ENCODE results near the gene ING4. TPM values are rescaled to one million over a fixed set of nuclear protein-coding genes. Genes with fewer than 3 reads are reported as not detected.

ING4 gene
- total RNA-seq, 1 donor from 2014 or later: 38.0 TPM

- DNase-seq: no peak
- no peaks in the 10 kb centered on the region for H3K9me3 ChIP-seq
- intact Hi-C loops (cut with DNase I): no loop called here
Measured at GRCh38 chr12:6676962-6677361, 14.0 kb upstream of the ING4 start.

GRCh38 chr12:6672143-6672542, 9.2 kb upstream of the ING4 start:
- TF ChIP-seq CTCF (IDR thresholded peaks at IDR 0.05): no peak
- ATAC-seq (no peak), DNase-seq (no peak)
- Histone ChIP-seq H3K9me3 (no peaks in the 10 kb centered on the region), H3K27ac (no peak overlapping the region), H3K4me1 (no peaks in the 10 kb centered on the region), H3K27me3 (no peaks in the 10 kb centered on the region), H3K36me3 (peaks cover 100% of the 10 kb centered on the region), H3K4me3 (no peak overlapping the region)
- intact Hi-C loops (cut with DNase I): no loop called here

More at GRCh38 chr12:6676962-6677361, 14.0 kb upstream of the ING4 start:
- no peaks in the 10 kb centered on the region for H3K4me1 ChIP-seq
- H3K27me3 ChIP-seq: no peaks in the 10 kb centered on the region
- H3K4me3 ChIP-seq: no peak overlapping the region
- H3K36me3 ChIP-seq: peaks cover 89% of the 10 kb centered on the region
- no peak for TF ChIP-seq CTCF (IDR thresholded peaks at IDR 0.05)
- ATAC-seq: no peak
- H3K27ac ChIP-seq: no peak overlapping the region

- no peaks in the 10 kb centered on the region for H3K27me3 ChIP-seq
- TF ChIP-seq CTCF (IDR thresholded peaks at IDR 0.05): peak; percentile 7
- intact Hi-C loops (cut with DNase I): no loop called here
- no peak overlapping the region for H3K27ac ChIP-seq
- no peak for ATAC-seq
- no peak overlapping the region for H3K4me3 ChIP-seq
- H3K36me3 ChIP-seq: peaks cover 63% of the 10 kb centered on the region
- DNase-seq: no peak
- H3K9me3 ChIP-seq: no peaks in the 10 kb centered on the region
- no peaks in the 10 kb centered on the region for H3K4me1 ChIP-seq
Measured at GRCh38 chr12:6667559-6668210, 4.8 kb upstream of the ING4 start.

GRCh38 chr12:6666211-6666610, 3.3 kb upstream of the ING4 start:
- H3K36me3 ChIP-seq: peaks cover 48% of the 10 kb centered on the region
- DNase-seq (no peak), ATAC-seq (no peak)
- H3K9me3 ChIP-seq: no peaks in the 10 kb centered on the region
- H3K4me1 ChIP-seq: peaks cover 11% of the 10 kb centered on the region
- H3K27me3 ChIP-seq: no peaks in the 10 kb centered on the region
- no peak for TF ChIP-seq CTCF (IDR thresholded peaks at IDR 0.05)
- no peak overlapping the region for H3K27ac ChIP-seq
- H3K4me3 ChIP-seq: no peak overlapping the region
- intact Hi-C loops (cut with DNase I): no loop called here

GRCh38 chr12:6664902-6665301, 2.0 kb upstream of the ING4 start:
- intact Hi-C loops (cut with DNase I): no loop called here
- H3K36me3 ChIP-seq: peaks cover 35% of the 10 kb centered on the region
- no peak overlapping the region for H3K27ac ChIP-seq
- peaks cover 11% of the 10 kb centered on the region for H3K4me1 ChIP-seq
- TF ChIP-seq CTCF (IDR thresholded peaks at IDR 0.05): no peak
- no peak overlapping the region for H3K4me3 ChIP-seq
- no peaks in the 10 kb centered on the region for H3K27me3 ChIP-seq
- H3K9me3 ChIP-seq: no peaks in the 10 kb centered on the region
- no peak for DNase-seq
- no peak for ATAC-seq

GRCh38 chr12:6662602-6662905, 365 bp downstream of the ING4 start:
- intact Hi-C loops (cut with DNase I): no loop called here
- H3K4me3 ChIP-seq: peak overlapping the region; percentile 87
- H3K27ac ChIP-seq: peak overlapping the region; percentile 76
- no peaks in the 10 kb centered on the region for H3K27me3 ChIP-seq
- H3K36me3 ChIP-seq: peaks cover 24% of the 10 kb centered on the region
- no peak for TF ChIP-seq CTCF (IDR thresholded peaks at IDR 0.05)
- peaks cover 11% of the 10 kb centered on the region for H3K4me1 ChIP-seq
- DNase-seq: no peak
- H3K9me3 ChIP-seq: no peaks in the 10 kb centered on the region
- peak; percentile 52 for ATAC-seq
